Measurements from ENCODE around the gene ROR2.

Gene ROR2

GRCh38 chr9:91900055-91900796 lies 49.8 kb downstream of the ROR2 start:
- H3K9me2 ChIP-seq (replicated peaks; ENCODE audit: insufficient read depth, low read length), result no peaks in the 10 kb centered on the region
- no peaks in the 10 kb centered on the region for H3K79me2 ChIP-seq (ENCODE audit: insufficient read depth, low read length)
- H3F3A ChIP-seq (ENCODE audit: insufficient read depth), result no peaks in the 10 kb centered on the region
- H2AFZ ChIP-seq (ENCODE audit: low read depth, low read length, severe bottlenecking), result no peak overlapping the region
- no peak overlapping the region for H3K9ac ChIP-seq (ENCODE audit: low read length)
- H3K4me3 ChIP-seq (ENCODE audit: insufficient read depth, low read length, poor library complexity, severe bottlenecking), result no peak overlapping the region
- no peak overlapping the region for H3K4me2 ChIP-seq (ENCODE audit: low read depth, low read length, poor library complexity, severe bottlenecking)
- no peaks in the 10 kb centered on the region for H4K20me1 ChIP-seq (ENCODE audit: low read depth, low read length)
- no peaks in the 10 kb centered on the region for H3K36me3 ChIP-seq (ENCODE audit: low read length)
- H3K27ac ChIP-seq (ENCODE audit: low read depth, low read length), result no peak overlapping the region
- TF ChIP-seq CTCF (IDR thresholded peaks at IDR 0.05; ENCODE audit: insufficient read depth, low read length, poor library complexity, severe bottlenecking), result no peak
- no peak for TF ChIP-seq EZH2phosphoT487 (conservative IDR thresholded peaks at IDR 0.05; ENCODE audit: low read length)
- no peaks in the 10 kb centered on the region for H3K9me3 ChIP-seq (ENCODE audit: insufficient read depth, low read length)
- no peaks in the 10 kb centered on the region for H3K27me3 ChIP-seq (ENCODE audit: low read length)

DNA sequence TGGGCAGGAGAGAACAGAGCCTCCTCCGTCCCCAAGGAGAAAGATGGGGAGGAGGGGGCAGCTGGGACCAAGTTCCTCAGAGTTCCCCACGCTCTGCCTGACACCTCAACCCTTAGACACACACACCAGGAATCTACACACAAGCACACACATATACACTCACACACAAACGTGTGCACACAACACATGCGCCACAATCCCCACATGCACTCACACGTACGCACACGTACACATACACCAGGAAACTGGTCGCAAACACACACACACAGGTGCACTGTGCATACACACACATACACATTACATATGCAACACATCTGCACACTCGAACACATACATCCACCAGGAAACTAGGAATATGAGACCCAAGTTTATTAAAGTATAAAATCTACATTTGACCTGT lies 50.4 kb downstream of the ROR2 start:
- no peak overlapping the region for H3K27ac ChIP-seq (ENCODE audit: low read depth, low read length)
- H4K20me1 ChIP-seq (ENCODE audit: low read depth, low read length), result no peaks in the 10 kb centered on the region
- no peak overlapping the region for H3K9ac ChIP-seq (ENCODE audit: low read length)
- H3K9me3 ChIP-seq (ENCODE audit: insufficient read depth, low read length), result no peaks in the 10 kb centered on the region
- no peaks in the 10 kb centered on the region for H3K27me3 ChIP-seq (ENCODE audit: low read length)
- H3K36me3 ChIP-seq (ENCODE audit: low read length), result no peaks in the 10 kb centered on the region
- no peak overlapping the region for H3K4me3 ChIP-seq (ENCODE audit: insufficient read depth, low read length, poor library complexity, severe bottlenecking)
- H3F3A ChIP-seq (ENCODE audit: insufficient read depth), result no peaks in the 10 kb centered on the region
- H3K4me2 ChIP-seq (ENCODE audit: low read depth, low read length, poor library complexity, severe bottlenecking), result no peak overlapping the region
- TF ChIP-seq CTCF (IDR thresholded peaks at IDR 0.05; ENCODE audit: insufficient read depth, low read length, poor library complexity, severe bottlenecking) (no peak), EZH2phosphoT487 (conservative IDR thresholded peaks at IDR 0.05; ENCODE audit: low read length) (no peak)
- no peak overlapping the region for H2AFZ ChIP-seq (ENCODE audit: low read depth, low read length, severe bottlenecking)
- H3K9me2 ChIP-seq (replicated peaks; ENCODE audit: insufficient read depth, low read length), result no peaks in the 10 kb centered on the region
- H3K79me2 ChIP-seq (ENCODE audit: insufficient read depth, low read length), result no peaks in the 10 kb centered on the region

- Histone ChIP-seq H3K36me3 (ENCODE audit: low read length) (no peaks in the 10 kb centered on the region), H3K9ac (ENCODE audit: low read length) (no peak overlapping the region), H3K27me3 (ENCODE audit: low read length) (no peaks in the 10 kb centered on the region), H3K9me2 (replicated peaks; ENCODE audit: insufficient read depth, low read length) (no peaks in the 10 kb centered on the region), H3K4me2 (ENCODE audit: low read depth, low read length, poor library complexity, severe bottlenecking) (no peak overlapping the region), H3K27ac (ENCODE audit: low read depth, low read length) (no peak overlapping the region), H3K79me2 (ENCODE audit: insufficient read depth, low read length) (no peaks in the 10 kb centered on the region), H4K20me1 (ENCODE audit: low read depth, low read length) (no peaks in the 10 kb centered on the region), H2AFZ (ENCODE audit: low read depth, low read length, severe bottlenecking) (no peak overlapping the region), H3K9me3 (ENCODE audit: insufficient read depth, low read length) (no peaks in the 10 kb centered on the region), H3F3A (ENCODE audit: insufficient read depth) (no peaks in the 10 kb centered on the region), H3K4me3 (ENCODE audit: insufficient read depth, low read length, poor library complexity, severe bottlenecking) (no peak overlapping the region)
- TF ChIP-seq CTCF (IDR thresholded peaks at IDR 0.05; ENCODE audit: insufficient read depth, low read length, poor library complexity, severe bottlenecking) (no peak), EZH2phosphoT487 (conservative IDR thresholded peaks at IDR 0.05; ENCODE audit: low read length) (no peak)
These were observed 50.8 kb downstream of the ROR2 start for GRCh38 chr9:91899219-91899563.
